GM21528 (cell line): Measurements from ENCODE around the gene PACRG.
A peak's percentile ranks its signal among the peaks of the same experiment; 100 is the strongest.
"Not testable (repeated sequence)": the region's sequence is repeated elsewhere in the genome, so short reads cannot be mapped to it uniquely, and the experiment has no call there.

ENCODE experiments used
- ATAC-seq: cut with Tn5 transposase; IDR thresholded peaks from one replicate; pipeline ENCODE4 v1.9.1; 2021; ENCODE audit warnings: mild to moderate bottlenecking, moderate library complexity; ENCODE audit not compliant: unreplicated experiment, low FRiP score

The PACRG gene

DNA sequence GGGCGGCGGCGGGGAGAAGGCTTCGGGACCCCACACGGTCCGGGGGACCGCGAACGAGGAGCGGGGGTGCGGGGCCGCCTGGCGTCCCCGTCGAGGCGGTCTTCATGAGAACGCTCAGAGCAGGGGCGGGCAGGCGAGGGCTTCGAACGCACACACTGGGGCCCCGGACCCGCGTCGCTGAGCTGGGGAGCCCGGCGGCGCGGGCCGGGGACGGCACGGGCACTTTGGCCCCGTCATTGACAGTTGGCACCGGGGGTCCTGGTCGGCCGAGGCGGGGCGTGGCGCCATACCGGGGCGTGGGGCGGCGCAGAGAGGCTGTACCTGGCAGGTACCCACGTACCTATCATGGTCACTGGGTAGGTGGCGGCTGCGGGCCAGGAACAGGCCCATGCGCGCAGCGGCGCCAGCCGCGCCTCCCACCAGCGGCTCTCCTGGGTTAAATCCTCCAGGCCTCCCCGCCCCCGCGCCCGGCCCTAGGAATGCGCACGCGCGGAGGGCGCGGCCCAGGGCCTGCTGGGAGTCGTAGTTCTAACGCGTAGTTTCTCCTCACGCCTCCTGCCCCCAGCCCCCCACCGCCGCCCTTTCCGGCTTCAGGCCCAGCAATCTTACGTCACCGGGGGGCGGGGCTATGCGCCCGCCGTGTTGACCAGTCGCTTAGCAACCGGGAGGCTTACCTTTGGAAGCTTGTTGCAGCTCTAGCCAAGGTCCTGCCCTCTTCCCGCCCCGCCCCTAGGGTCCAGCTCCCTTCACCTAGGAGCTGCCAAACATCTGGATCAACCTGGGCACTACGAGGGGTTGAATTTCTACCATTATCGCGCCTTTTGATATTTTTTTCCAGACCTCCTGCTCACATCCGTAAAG lies at the start of gene PACRG, which contains the start of gene PRKN:
Gene PACRG (plus strand): TSS at position 653 of the 861 bp plus-strand sequence.
Gene PRKN (minus strand): TSS at position 445 of the 861 bp plus-strand sequence.
- ATAC-seq = peak; percentile 100

DNA sequence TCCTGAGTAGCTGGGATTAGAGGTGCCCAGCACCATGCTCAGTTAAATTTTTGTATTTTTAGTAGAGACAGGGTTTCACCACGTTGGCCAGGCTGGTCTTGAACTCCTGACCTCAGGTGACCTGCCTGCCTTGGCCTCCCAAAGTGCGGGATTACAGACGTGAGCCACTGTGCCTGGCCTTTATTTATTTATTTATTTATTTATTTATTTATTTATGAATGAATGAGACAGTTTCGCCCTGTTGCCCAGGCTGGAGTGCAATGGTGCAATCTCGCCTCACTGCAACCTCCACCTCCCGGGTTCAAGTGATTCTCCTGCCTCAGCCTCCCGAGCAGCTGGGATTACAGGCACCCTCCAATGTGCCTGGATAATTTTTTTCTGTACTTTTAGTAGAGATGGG lies 48.9 kb upstream of the PACRG start:
- not testable (repeated sequence) for ATAC-seq

- ATAC-seq = no peak
Measured at GRCh38 chr6:162679681-162680080, 48.1 kb upstream of the PACRG start.

- no peak for ATAC-seq
Measured at GRCh38 chr6:162680367-162680766, 47.4 kb upstream of the PACRG start.

GRCh38 chr6:162680871-162681270 lies 46.9 kb upstream of the PACRG start:
- no peak for ATAC-seq

DNA sequence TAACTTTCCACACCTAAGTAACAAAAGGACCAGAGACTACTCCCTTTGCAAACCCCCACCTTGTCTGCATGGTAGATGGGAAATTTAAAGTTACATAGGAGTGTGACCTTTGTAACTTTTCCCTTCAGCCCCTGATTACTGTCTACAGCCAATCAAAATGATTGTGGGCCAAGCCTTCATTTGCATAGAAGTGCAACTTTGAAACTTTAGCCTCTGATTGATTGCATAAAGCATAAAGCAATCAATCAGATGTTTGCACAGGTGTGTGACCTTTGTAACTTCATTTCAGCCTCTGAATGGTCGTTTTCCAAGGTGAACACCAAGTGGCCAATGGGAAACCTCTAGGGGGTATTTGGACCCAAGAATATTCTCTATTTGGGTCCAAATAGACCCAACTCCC lies 46.3 kb upstream of the PACRG start:
- ATAC-seq = no peak

- no peak for ATAC-seq
Measured at GRCh38 chr6:162683135-162683534, 44.6 kb upstream of the PACRG start.

GRCh38 chr6:162684052-162684451 lies 43.7 kb upstream of the PACRG start:
- ATAC-seq = no peak

GRCh38 chr6:162684961-162685360 lies 42.8 kb upstream of the PACRG start:
- ATAC-seq = no peak

DNA sequence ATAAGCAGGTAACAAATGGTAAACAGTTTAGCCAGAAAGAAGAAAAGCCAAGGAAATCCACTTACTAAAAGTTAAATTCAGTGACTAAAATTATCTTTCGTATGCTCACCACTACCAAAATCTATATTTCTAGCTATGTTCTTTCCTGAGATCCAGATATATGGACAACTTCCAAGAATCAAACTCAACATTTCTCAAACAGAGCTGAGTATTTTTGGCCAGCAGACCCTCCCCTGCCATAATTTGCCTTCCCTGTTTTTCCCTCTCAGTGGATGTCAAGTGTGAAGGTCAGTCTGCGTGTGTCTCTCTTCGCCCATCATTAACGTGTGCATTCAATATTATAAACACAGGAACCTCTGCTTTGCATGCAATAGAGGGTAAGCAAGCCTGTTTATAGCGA lies 42.2 kb upstream of the PACRG start:
- no peak for ATAC-seq

DNA sequence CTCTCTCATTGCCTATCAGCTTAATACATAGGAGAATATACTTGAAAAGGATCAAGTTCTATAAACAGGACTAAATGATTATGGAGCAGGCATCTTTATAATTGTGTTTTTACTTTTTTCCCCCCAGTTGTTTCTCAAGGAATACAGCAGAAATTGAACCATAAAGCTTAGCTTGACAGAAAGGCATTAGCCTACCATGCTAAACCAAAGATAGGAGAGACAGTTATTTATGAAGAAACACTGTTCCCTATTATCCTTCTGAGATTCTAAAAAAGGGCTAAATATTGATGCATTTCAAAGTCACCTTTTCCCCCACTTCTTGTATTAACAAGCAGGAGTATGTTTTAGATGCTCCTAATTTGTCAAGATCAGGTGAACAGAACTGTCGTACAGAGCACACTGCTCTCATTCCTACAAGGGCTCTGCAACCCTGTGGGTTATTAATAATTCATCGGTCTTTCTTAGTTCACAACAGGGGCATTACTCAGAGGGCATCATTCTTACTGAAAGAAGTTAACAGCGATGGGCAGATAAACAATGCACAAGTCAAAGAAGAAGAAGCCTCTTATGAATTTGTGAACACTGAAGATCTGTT lies 38.9 kb upstream of the PACRG start:
- no peak for ATAC-seq

DNA sequence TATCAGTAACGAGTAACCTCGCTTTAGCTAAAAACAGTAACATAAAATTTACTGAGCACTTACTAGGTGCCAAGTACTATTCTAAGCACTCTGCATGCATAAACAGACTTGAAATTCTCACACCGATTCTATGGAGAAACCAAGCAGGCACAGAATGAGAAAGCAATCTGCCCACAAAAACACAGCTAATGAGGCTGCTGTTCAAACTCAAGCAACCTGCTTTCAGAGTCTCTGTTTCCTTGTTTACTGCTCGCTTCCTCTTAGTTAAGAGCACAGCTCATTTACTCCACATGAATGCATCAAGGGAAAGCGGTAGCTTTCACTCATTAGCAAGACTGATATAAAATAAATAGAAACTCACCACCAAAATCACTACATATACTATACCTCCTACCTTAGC lies 37.6 kb upstream of the PACRG start:
- ATAC-seq = no peak

GRCh38 chr6:162697872-162698403 lies 29.8 kb upstream of the PACRG start:
- no peak for ATAC-seq

- ATAC-seq = no peak
Measured at GRCh38 chr6:162698440-162698839, 29.3 kb upstream of the PACRG start.

DNA sequence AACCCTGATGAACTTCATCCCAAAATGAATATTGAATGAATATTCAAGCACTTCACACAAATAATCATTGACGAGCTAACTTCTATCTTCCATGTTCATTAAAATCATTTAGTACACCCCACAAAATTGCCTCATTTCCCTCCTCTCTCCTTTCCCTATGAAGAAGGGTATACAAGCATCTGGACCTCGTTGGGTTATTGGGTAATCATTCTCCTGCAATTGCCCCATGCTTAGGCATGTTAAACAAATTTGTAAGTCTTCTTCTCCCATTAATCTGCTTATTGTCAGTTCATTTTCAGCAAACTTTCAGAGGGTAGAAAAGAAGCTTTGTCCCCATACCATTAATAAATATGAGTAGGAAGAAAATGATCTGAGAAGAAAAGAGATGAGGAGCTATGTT lies 27.8 kb upstream of the PACRG start:
- ATAC-seq = no peak

DNA sequence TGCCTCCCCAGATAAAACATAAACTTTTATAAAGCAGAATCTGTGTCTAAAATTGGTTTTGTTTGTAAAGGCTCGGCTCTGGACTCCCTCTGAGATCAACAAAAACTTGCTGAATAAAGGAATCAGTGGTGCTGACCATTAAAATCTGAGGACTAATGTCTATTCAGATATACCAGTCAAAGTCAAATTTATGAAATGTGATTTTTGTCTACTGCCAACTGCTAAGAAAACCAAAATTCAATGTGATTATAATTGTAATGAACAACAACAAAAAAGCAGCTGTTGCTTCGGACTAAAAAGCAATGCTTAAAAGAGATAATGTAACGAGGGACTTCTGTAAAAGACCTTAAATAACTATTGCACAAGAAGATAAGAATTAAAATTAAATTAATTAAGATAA lies 26.8 kb upstream of the PACRG start:
- ATAC-seq = no peak

DNA sequence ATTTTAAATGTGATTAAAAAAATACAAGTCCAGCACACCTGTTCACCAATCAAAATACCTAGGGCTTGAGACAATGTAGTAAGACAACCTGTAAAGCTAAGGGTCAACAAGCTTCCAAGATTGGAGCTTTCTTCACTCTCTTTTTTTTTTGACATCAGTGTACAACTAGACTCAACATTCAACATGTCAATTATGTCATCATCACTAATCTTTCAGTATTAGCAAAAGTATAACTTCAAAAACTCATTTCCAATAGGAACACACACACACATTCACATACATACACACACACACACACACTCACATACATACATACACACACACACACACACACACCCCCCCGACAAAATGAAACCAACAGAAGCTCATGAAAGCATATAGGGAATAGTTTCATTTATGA lies 26.2 kb upstream of the PACRG start:
- no peak for ATAC-seq

DNA sequence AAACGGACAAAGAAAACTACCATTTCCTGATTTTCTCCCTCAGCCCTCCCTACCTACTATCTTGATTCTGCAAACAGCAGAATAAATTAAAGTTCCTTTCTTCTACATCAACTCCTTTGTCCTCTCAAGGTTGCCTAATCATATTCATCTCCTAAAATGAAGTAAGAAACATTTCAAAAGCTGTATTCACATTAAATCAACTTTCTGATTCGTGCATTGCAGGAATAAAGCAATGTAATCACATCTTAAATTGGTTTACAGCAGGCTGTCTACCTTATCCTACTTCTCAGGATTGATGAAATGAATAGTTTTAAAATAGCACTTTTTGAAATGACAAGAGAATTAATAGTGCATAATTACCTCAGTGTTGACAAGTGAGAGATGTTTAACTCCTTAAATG lies 25.3 kb upstream of the PACRG start:
- ATAC-seq = no peak

DNA sequence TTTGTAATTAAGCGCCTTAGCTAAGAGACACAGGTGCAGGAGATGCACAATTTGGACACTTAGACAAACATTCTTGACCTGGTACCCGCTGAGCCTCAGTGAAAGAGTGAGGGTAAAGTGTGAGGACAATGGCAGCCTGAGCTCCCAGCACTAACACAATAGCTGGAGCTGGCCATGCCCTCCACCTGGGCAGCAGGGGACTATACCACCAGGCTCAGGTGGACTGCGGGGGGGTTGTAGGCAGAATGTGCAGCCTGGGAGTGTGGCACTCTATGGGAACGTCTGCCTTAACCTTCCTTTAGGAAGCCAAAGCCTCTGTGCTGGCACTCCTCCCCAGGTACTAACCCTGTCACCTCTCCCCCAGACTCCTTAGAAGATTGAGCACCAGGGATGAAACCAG lies 23.8 kb upstream of the PACRG start:
- no peak for ATAC-seq

GRCh38 chr6:162705736-162706135 lies 22.0 kb upstream of the PACRG start:
- no peak for ATAC-seq

DNA sequence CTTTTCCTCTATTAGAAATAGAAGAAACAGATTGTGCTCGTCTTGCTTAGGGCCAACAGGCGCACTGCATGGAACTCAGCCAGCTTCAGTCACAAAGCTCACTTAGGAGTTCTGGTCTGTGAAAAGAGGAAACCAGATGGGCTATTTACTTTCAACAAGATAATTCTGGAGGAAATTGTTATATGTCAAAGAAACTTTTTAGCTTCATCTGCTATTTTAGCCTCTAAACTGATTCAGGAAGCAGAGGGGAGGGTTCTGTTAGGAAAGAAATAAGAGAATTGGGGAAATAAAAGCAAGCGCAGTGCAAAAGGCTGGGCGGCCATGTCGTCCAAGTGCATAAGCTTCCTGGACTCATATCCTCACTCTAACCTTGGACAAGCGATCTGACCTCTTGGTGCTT lies 21.5 kb upstream of the PACRG start:
- no peak for ATAC-seq

DNA sequence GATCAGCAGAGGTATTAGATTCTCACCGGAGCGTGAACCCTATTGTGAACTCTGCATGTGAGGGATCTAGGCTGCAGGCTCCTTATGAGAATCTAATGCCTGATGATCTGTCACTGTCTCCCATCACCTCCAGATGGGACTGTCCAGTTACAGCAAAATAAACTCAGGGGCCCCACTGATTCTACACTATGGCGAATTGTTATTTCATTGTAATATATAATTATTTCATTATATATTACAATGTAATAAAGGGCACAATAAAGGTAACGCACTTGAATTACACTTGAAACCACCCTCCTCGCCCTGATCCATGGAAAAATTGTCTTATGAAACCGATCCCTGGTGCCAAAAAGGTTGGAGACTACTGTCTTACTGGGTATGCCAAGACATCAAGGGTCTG lies 18.8 kb upstream of the PACRG start:
- no peak for ATAC-seq
